Caco-2 (cell line): ENCODE data around the gene TRIM46. TPM values are rescaled to one million over a fixed set of nuclear protein-coding genes. Genes with fewer than 3 reads are reported as not detected.
"Not testable (repeated sequence)": the region's sequence is repeated elsewhere in the genome, so short reads cannot be mapped to it uniquely, and the experiment has no call there.

Experiments
- BruUV-seq: library from RNA; stranded (reverse); fragments of 400-500 nt; replicated peaks from 2 replicates; lab custom pipeline; 2021; lab: Mats Ljungman, UMichigan
- CTCF ChIA-PET: fragments of 300-600 bp; sonication (Branson Sonifier 250); formaldehyde crosslinking; loops from one replicate; lab custom pipeline; 2022; ENCODE audit warnings: antibody characterized with exemption; lab: Charles Lee
- POLR2A ChIA-PET: fragments of 300-600 bp; sonication (Branson Sonifier 250); formaldehyde crosslinking; loops from one replicate; lab custom pipeline; 2022; ENCODE audit warnings: antibody characterized with exemption; lab: Charles Lee
- DNase-seq, 2 experiments: peaks; one replicate each; pipeline versions ENCODE4 v3.0.0 to v3.0.0-alpha.2; 2020 to 2022
- H3K27me3 ChIP-seq: replicated peaks from 2 replicates; pipeline ENCODE4 v1.6.0; 2011; ENCODE audit warnings: low read length; ENCODE audit not compliant: control insufficient read depth, insufficient read depth
- H3K36me3 ChIP-seq: 2 replicates; pipeline ENCODE4 v1.5.1; 2011; ENCODE audit warnings: low read length; ENCODE audit not compliant: control insufficient read depth, insufficient read depth
- H3K4me1 ChIP-seq: fragments of 250-450 bp; sonication (Bioruptor Pico); 2 replicates; pipeline ENCODE4 v1.5.1; 2020; ENCODE audit warnings: mild to moderate bottlenecking
- H3K4me3 ChIP-seq: 2 replicates; pipeline ENCODE4 v1.5.1; 2011; ENCODE audit warnings: low read depth, mild to moderate bottlenecking, control low read depth, low read length
- H3K9me3 ChIP-seq: fragments of 250-450 bp; sonication (Bioruptor Pico); 2 replicates; pipeline ENCODE4 v1.5.1; 2020; ENCODE audit warnings: mild to moderate bottlenecking, moderate library complexity
- H3K27ac Mint-ChIP-seq: one replicate; pipeline ENCODE4 v1.8.0; 2022; ENCODE audit warnings: mixed read lengths; ENCODE audit not compliant: unreplicated experiment
- H3K27me3 Mint-ChIP-seq: one replicate; pipeline ENCODE4 v1.8.0; 2022; ENCODE audit warnings: mixed read lengths; ENCODE audit not compliant: insufficient read depth, unreplicated experiment
- H3K36me3 Mint-ChIP-seq: one replicate; pipeline ENCODE4 v1.8.0; 2022; ENCODE audit warnings: mild to moderate bottlenecking, mixed read lengths; ENCODE audit not compliant: insufficient read depth, unreplicated experiment
- H3K4me1 Mint-ChIP-seq: one replicate; pipeline ENCODE4 v1.8.0; 2022; ENCODE audit warnings: low read depth, mixed read lengths; ENCODE audit not compliant: unreplicated experiment
- H3K4me3 Mint-ChIP-seq: one replicate; pipeline ENCODE4 v1.8.0; 2022; ENCODE audit warnings: mild to moderate bottlenecking, moderate library complexity, mixed read lengths; ENCODE audit not compliant: unreplicated experiment
- H3K9me3 Mint-ChIP-seq: one replicate; pipeline ENCODE4 v1.8.0; 2022; ENCODE audit warnings: mixed read lengths; ENCODE audit not compliant: unreplicated experiment
- intact Hi-C: fragments of 100-400 bp; cut with micrococcal nuclease; formaldehyde crosslinking; loops from one replicate; pipeline ENCODE4 v1.10.0; 2022; ENCODE audit not compliant: unreplicated experiment
- total RNA-seq: library from RNA; stranded (reverse); gene quantifications from 2 replicates; pipeline ENCODE4 v1.2.3, GENCODE V29; 2022
- TF ChIP-seq, protein P1 (sequence below), 2 experiments: fragments of 200-600 bp in 1 of 2; IDR thresholded peaks; 1 replicate in 1 of 2; 2 replicates in 1 of 2; pipeline versions ENCODE4 v1.5.1 to v1.8.0; 2011 to 2022; ENCODE audit warnings: antibody characterized with exemption in 1 of 2, control low read depth in 1 of 2, inconsistent platforms in 1 of 2, low read depth in 1 of 2, low read length in 1 of 2, mild to moderate bottlenecking in 1 of 2, moderate library complexity in 1 of 2; ENCODE audit not compliant: insufficient read depth in 1 of 2, severe bottlenecking in 1 of 2, unreplicated experiment in 1 of 2

TRIM46 gene
- total RNA-seq, 1 experiment from 2014 or later = 0.11 TPM

- Histone ChIP-seq H3K4me3 (peak overlapping the region; percentile 62), H3K9me3 (no peaks in the 10 kb centered on the region), H3K4me1 (peaks cover 22% of the 10 kb centered on the region), H3K36me3 (no peaks in the 10 kb centered on the region; the same call in 1 of the 2 replicates), H3K27me3 (no peaks in the 10 kb centered on the region)
- CTCF ChIA-PET = interaction anchor here (0.6 to 2.5 kb wide), 8 partner anchors 18 to 136 kb away, joined by 3 to 10 read pairs (median 4); partner anchors contain the start of genes KRTCAP2 and THBS3
- intact Hi-C loops = loop anchor here (1.0 to 5.0 kb wide), 4 partner anchors 17 to 51 kb away; partner anchors contain the start of gene THBS3
- Mint-ChIP-seq H3K27ac (peak overlapping the region; percentile 80), H3K9me3 (no peaks in the 10 kb centered on the region), H3K4me1 (peaks cover 25% of the 10 kb centered on the region), H3K27me3 (no peaks in the 10 kb centered on the region), H3K4me3 (peak overlapping the region; percentile 81), H3K36me3 (peaks cover 25% of the 10 kb centered on the region)
- TF ChIP-seq, protein P1, sequence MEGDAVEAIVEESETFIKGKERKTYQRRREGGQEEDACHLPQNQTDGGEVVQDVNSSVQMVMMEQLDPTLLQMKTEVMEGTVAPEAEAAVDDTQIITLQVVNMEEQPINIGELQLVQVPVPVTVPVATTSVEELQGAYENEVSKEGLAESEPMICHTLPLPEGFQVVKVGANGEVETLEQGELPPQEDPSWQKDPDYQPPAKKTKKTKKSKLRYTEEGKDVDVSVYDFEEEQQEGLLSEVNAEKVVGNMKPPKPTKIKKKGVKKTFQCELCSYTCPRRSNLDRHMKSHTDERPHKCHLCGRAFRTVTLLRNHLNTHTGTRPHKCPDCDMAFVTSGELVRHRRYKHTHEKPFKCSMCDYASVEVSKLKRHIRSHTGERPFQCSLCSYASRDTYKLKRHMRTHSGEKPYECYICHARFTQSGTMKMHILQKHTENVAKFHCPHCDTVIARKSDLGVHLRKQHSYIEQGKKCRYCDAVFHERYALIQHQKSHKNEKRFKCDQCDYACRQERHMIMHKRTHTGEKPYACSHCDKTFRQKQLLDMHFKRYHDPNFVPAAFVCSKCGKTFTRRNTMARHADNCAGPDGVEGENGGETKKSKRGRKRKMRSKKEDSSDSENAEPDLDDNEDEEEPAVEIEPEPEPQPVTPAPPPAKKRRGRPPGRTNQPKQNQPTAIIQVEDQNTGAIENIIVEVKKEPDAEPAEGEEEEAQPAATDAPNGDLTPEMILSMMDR (IDR thresholded peaks at IDR 0.05; ENCODE audit: insufficient read depth in 1 of 2, low read depth in 1 of 2, low read length in 1 of 2, severe bottlenecking in 1 of 2, unreplicated experiment in 1 of 2) = no peak
- DNase-seq = peak; percentile 67 to 69
- POLR2A ChIA-PET = interaction anchor here (0.5 to 2.0 kb wide), 4 partner anchors 14 to 33 kb away, joined by 4 to 10 read pairs (median 4); partner anchors contain the start of gene MTX1
- BruUV-seq = TSS peak; percentile 89
These were observed 53.2 kb downstream of the TRIM46 start for GRCh38 chr1:155226910-155227260.

- H3K27ac Mint-ChIP-seq = peak overlapping the region; percentile 80
- H3K27me3 Mint-ChIP-seq = no peaks in the 10 kb centered on the region
- TF ChIP-seq, protein P1 (IDR thresholded peaks at IDR 0.05; ENCODE audit: insufficient read depth in 1 of 2, low read depth in 1 of 2, low read length in 1 of 2, severe bottlenecking in 1 of 2, unreplicated experiment in 1 of 2) = no peak
- peak; percentile 99 for DNase-seq
- Histone ChIP-seq H3K4me1 (peaks cover 22% of the 10 kb centered on the region), H3K36me3 (no peaks in the 10 kb centered on the region; the same call in 1 of the 2 replicates), H3K9me3 (no peaks in the 10 kb centered on the region), H3K27me3 (no peaks in the 10 kb centered on the region), H3K4me3 (peak overlapping the region; percentile 62)
- ChIA-PET POLR2A (interaction anchor here (0.6 to 2.0 kb wide), 2 partner anchors 18 to 508 kb away, joined by 4 to 10 read pairs; partner anchors contain the start of gene MTX1), CTCF (interaction anchor here (0.7 to 2.5 kb wide), 7 partner anchors 18 to 136 kb away, joined by 3 to 10 read pairs (median 5); partner anchors contain the start of genes KRTCAP2 and THBS3)
- H3K36me3 Mint-ChIP-seq = peaks cover 20% of the 10 kb centered on the region
- BruUV-seq = no TSS peak
- intact Hi-C loops = loop anchor here (1.0 to 5.0 kb wide), 2 partner anchors 17 to 35 kb away; no protein-coding TSS in a partner anchor
- H3K9me3 Mint-ChIP-seq = no peaks in the 10 kb centered on the region
- H3K4me3 Mint-ChIP-seq = peak overlapping the region; percentile 81
- peaks cover 25% of the 10 kb centered on the region for H3K4me1 Mint-ChIP-seq
These were observed 53.8 kb downstream of the TRIM46 start for GRCh38 chr1:155227261-155228095.

GRCh38 chr1:155228096-155228427, 54.4 kb downstream of the TRIM46 start:
- Mint-ChIP-seq H3K9me3 (no peaks in the 10 kb centered on the region), H3K36me3 (peaks cover 15% of the 10 kb centered on the region), H3K4me1 (peaks cover 25% of the 10 kb centered on the region), H3K27me3 (no peaks in the 10 kb centered on the region), H3K27ac (peak overlapping the region; percentile 80), H3K4me3 (peak overlapping the region; percentile 81)
- intact Hi-C loops = loop anchor here (5.0 kb wide), 1 partner anchor 36 kb away; no protein-coding TSS in a partner anchor
- Histone ChIP-seq H3K9me3 (no peaks in the 10 kb centered on the region), H3K4me3 (peak overlapping the region; percentile 43), H3K36me3 (no peaks in the 10 kb centered on the region; the same call in 1 of the 2 replicates), H3K27me3 (no peaks in the 10 kb centered on the region), H3K4me1 (peaks cover 22% of the 10 kb centered on the region)
- TF ChIP-seq, protein P1 (IDR thresholded peaks at IDR 0.05; ENCODE audit: insufficient read depth in 1 of 2, low read depth in 1 of 2, low read length in 1 of 2, severe bottlenecking in 1 of 2, unreplicated experiment in 1 of 2) = no peak
- BruUV-seq = TSS peak; percentile 94
- CTCF ChIA-PET = interaction anchor here (1.5 to 2.5 kb wide), 2 partner anchors 19 to 21 kb away, joined by 5 to 10 read pairs; partner anchors contain the start of gene THBS3
- POLR2A ChIA-PET = interaction anchor here (2.0 kb wide), 1 partner anchor 19 kb away, joined by 10 read pairs; the partner anchor contains the start of gene MTX1
- DNase-seq = no peak

- POLR2A ChIA-PET, H3K4me1 Mint-ChIP-seq, H3K27ac Mint-ChIP-seq, intact Hi-C loops, BruUV-seq, H3K4me3 ChIP-seq, H3K27me3 ChIP-seq, H3K9me3 ChIP-seq, H3K4me3 Mint-ChIP-seq, H3K9me3 Mint-ChIP-seq, DNase-seq, H3K27me3 Mint-ChIP-seq, H3K4me1 ChIP-seq, H3K36me3 ChIP-seq: not testable (repeated sequence)
- peaks cover 14% of the 10 kb centered on the region for H3K36me3 Mint-ChIP-seq
- CTCF ChIA-PET = interaction anchor here (0.9 kb wide), 1 partner anchor 38 kb away, joined by 11 read pairs; no protein-coding TSS in a partner anchor
These were observed 57.7 kb downstream of the TRIM46 start for GRCh38 chr1:155231302-155231701.
